HPDE6-E6E7 (cell line): Measurements from ENCODE around the gene BHMT2.
A peak's percentile ranks its signal among the peaks of the same experiment; 100 is the strongest.

Experiments used
- DNase-seq: peaks from one replicate; pipeline ENCODE4 v3.0.0; 2011; ENCODE audit warnings: missing footprints; ENCODE audit errors: extremely low spot score

The BHMT2 gene, protein sequence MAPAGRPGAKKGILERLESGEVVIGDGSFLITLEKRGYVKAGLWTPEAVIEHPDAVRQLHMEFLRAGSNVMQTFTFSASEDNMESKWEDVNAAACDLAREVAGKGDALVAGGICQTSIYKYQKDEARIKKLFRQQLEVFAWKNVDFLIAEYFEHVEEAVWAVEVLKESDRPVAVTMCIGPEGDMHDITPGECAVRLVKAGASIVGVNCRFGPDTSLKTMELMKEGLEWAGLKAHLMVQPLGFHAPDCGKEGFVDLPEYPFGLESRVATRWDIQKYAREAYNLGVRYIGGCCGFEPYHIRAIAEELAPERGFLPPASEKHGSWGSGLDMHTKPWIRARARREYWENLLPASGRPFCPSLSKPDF

DNA sequence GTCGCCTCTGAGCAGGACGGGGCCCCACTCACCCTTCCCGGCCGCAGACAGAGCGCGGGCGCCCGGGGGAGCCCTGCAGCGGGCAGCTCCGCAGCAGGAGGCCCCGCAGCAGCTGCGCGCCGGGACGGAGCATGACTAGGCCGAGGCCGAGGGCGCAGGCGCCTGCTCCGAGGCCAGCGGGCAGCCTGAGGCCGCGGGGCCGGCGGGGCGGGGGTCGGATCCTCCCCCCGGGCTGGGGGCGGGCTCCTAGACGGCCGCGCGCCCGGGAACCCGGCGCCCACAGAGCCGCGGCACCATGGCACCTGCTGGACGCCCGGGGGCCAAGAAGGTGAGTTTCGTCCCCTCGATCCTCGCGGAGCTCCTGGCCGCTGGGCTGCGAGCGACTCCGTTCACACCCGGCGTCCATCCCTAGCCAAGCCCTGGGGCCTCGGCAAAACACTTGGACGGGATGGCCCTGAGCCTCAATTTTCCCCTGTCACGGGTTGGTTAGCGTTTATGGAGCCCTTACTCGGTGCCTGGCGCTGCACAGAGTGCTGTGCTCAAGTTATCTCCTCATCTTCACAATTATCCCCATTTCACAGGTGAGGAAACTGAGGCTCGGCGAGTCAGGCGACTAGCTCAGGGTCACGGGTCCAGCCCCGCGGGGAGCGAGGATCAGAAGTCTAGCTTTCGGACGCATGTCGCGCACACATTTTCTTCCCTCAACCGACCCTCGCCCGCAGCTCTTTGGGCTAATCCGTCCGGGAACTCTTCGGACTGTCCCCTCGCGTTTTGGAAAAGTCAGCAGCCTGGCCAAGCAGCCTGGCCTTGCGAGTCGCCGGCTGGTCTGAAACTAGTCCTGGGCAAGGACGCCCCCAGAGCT, at the start of gene BHMT2, which contains the start of gene DMGDH:
BHMT2 (plus strand) TSS at position 280 of the 862 bp plus-strand sequence; CDS start at position 296, 16 bp downstream.
DMGDH (minus strand) TSS at position 187 of the 862 bp plus-strand sequence; CDS start at position 133, 54 bp downstream.
- DNase-seq = no peak

GRCh38 chr5:79020861-79021561, 48.6 kb upstream of the BHMT2 start:
- peak; percentile 58 for DNase-seq

DNA sequence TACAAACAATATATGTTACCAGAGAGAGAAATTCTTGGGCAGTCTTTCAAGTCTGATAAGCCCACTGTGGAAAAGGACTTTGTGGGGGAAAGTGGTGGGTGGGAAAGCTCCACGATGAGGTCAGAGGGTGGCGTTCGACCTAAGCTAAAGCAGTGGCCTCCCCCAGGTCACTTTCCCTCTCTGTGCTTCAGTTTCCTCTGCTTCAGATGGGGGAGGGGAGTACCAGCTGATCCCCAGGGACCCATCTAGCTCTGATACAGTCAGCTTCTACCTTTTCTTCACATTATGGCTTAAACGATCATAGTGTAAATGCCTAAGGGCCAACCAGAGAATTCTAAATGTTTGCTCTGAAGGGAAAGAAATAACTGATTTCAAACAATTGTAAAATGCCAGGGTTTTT, 47.8 kb upstream of the BHMT2 start:
- no peak for DNase-seq

DNA sequence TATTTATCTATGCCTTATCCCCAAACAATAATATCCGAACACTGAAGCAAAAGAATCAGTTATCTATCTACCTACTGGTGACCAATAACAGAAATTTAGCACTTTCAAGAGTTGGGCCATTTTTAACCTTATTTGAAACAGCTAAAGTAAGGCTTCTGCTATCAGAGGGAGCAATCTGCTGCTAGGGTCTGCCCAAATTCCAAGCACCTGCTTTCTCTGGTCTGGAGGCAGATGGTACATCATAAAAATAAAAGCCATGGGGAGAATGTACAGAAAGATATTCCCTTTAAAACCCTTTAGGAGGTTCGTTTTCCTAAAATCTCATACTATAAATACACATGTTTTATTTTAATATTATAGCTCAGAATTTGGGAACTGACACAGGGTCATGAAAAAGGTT, 46.8 kb upstream of the BHMT2 start:
- no peak for DNase-seq

GRCh38 chr5:79023348-79023747, 46.2 kb upstream of the BHMT2 start:
- DNase-seq = no peak

DNA sequence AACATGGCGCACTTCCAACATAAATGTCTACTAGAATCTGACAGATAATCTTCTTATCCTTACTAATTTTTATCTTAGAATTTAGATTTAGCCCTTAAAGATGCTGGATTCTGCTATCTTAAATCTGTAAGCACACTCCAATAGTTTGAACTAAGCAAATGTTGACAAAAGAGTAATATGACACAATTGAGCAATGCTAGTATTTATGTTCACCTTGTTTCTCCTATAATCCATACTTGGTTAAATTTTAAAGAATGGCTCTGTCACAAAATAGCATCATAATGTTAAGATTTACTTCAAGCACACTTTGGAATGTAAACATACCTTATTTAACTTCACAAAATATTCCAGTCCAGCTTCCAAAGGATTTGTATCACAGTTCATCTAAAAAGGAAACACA, 45.6 kb upstream of the BHMT2 start:
- no peak for DNase-seq

- DNase-seq = peak; percentile 33
Observed at GRCh38 chr5:79025054-79025472, 44.5 kb upstream of the BHMT2 start.

DNA sequence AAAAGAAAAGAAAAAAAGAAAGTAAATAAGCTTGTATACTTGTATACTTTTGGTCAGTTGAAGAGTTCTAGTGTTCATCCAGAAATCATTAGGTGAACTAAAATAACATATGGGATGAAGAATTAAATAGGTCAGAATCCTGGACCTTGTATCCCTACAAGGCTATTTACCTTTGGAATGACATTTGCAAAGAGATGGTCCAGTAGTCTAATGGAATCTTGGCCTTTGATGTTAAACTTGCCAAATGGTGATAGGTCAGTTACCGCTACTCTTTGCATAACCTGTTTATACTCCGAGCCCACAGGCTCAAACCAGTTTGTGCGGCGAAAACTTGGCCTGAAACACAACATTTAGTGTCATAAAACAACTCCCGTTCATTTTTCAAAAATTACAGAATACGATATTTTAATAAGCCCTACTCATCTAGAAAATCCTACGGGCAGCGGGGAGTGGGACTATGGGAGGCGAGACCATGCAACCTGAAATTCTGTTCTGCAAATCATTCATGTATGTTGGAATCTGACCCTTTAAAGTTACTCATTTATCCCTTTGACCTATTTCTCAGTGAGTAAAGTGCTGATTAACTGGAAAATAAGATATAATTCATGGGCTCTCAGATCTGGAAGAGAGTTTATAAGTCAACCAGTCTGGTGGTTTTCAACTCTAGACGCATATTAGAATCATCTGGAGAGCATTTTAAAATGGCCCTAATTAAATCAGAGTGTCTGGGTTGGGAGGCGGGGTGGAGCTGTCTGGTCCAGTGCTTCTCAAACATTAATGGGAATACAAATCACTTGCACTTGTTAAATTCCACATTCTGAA, 38.7 kb upstream of the BHMT2 start:
- DNase-seq = no peak

- DNase-seq = no peak
Observed at GRCh38 chr5:79031485-79031867, 38.1 kb upstream of the BHMT2 start.

- no peak for DNase-seq
Observed at GRCh38 chr5:79032031-79032695, 37.4 kb upstream of the BHMT2 start.

GRCh38 chr5:79032782-79033181, 36.8 kb upstream of the BHMT2 start:
- DNase-seq = no peak

- DNase-seq = no peak
Observed at GRCh38 chr5:79035237-79035636, 34.3 kb upstream of the BHMT2 start.

DNA sequence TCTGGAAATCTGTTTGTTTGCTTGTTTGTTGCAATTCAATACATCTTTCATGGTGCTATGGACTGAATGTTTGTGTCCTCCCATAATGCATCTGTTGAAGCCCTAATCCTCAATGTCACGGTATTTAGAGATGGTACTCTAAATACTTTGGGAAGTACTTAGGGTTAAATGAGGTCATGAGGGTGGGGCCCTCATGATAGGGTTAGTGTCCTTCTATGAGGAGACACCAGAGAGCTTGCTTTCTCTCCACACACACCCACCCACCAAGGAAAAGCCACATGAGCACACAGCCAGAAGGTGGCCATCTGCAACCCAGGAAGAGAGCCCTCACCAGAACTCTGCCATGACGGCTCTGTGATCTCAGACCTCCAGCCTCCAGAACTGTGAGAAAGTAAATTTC, 32.8 kb upstream of the BHMT2 start:
- DNase-seq = no peak

DNA sequence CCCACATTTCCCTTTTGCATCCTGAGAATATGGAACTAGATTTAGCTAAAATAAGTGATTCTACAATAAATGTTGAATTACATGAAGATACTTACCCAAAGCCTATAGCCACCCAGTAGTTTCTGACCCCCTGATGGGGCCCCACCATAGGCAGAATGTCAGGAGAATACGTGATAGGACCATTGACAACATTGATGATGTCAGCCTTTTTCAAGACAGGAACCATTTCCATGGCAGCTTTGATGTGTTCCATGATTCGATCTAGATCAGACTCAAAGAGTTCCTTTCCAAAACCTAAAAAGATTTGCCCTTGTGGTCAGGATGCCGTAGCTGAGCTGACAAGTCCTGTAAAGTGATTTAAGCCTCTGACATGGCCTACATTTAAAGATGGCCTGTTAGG, 27.4 kb upstream of the BHMT2 start:
- DNase-seq = no peak

DNA sequence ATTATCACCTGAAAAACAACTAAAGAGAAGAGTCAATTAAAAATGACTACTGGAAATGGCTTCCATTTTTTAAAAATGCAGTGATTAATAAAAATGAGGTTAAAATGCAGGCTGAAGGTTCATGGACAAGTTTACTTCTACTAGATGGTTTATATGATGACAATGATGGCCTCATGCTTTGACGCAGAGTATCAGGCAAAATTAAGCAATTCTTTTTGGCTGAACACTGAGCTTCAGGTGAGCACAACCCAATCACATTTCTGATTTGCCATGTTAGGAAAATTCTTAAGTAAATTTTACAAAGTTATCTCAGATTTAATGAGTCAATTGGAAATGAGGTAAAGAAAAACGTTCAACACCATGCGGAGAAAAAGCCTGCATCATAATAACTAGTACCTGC, 22.4 kb upstream of the BHMT2 start:
- no peak for DNase-seq

- DNase-seq = no peak
Observed at GRCh38 chr5:79048437-79048836, 21.1 kb upstream of the BHMT2 start.

GRCh38 chr5:79050498-79050897, 19.1 kb upstream of the BHMT2 start:
- no peak for DNase-seq

DNA sequence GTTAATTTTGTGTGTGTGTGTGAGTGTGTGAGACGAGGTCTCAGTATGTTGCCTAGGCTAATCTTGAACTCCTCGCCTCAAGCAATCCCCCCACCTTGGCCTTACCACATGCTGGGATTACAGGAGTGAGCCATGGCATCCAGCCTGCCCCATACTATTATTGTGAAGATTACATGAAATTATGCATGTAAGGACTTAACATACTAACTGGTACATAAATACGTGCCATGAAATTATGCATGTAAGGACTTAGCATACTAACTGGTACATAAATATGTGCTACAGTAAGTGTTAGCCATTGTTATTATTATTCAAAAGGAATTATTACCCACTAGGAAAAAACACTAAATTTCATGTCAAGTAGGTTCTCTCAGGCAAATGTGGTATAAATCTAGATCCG, 16.2 kb upstream of the BHMT2 start:
- no peak for DNase-seq

- no peak for DNase-seq
Observed at GRCh38 chr5:79055017-79055416, 14.6 kb upstream of the BHMT2 start.

DNA sequence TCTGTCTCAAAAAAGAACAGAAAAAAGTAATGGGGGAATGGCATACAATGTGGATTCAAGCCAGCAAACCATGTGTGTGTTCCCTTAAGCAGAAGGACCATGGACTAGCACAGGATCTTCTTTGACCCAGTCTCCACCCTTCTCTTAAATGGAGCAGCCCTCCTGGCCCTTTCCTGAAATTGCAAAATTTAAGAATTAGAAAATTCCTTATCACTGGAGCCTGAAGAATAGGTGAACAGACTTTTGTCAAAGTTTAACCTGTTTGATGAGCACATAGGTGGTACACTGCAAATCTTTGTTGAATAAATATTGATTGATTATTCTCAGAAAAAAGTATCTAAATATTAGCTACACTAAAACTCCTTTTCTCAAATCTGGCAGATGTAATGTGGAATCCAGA, 12.7 kb upstream of the BHMT2 start:
- DNase-seq = no peak

DNA sequence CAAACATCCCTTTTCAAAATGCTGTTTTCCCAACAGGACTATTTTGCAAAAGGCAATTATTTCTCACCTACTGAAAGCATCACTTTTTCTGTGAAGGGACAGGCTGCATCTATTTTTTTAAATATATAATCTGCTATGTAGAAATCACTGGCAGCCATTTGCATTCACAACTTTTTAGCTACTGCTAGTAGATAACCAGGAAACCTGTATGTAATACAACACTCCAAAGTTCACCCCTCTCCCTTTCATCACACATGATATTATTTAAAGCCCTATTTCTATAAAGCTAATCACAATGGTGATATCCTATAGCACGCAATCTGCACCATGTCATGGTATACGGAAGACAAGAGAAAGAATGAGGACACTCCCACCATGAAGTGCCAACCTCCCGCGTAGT, 9.9 kb upstream of the BHMT2 start:
- no peak for DNase-seq
